Stimulated activated CD8-positive, alpha-beta memory T cell treated with anti-CD3 and anti-CD28 coated beads, Interleukin-7, amount 100 ng/mL, for 1 hour (primary cell): ENCODE measurements around the gene DMAC1.

Experiments
- DNase-seq, 2 donors: peaks; one replicate each; pipeline ENCODE4 v3.0.0-alpha.2; 2020; ENCODE audit warnings: low read depth in 2 of 2

Gene DMAC1

DNA sequence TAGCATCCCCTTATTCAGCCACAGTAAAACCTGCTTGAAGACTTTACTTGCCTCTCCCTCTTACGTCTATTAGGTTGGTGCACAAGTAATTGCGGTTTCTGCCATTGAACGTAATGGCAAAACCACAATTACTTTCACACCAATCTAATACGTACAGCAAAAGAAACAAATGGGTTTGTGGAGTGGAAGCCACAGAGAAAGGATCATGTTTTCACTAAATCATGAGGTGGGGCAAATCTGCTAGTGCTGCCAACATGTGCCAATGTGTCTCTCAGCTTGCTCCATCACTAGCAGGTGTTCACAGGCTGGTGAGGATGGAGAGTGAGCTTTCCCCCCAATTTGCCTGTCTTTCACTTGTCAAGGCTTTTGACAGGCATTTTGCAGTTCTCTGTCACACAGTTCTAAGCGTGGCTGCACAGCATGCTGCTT, 15.9 kb downstream of the DMAC1 start:
- no peak for DNase-seq

DNA sequence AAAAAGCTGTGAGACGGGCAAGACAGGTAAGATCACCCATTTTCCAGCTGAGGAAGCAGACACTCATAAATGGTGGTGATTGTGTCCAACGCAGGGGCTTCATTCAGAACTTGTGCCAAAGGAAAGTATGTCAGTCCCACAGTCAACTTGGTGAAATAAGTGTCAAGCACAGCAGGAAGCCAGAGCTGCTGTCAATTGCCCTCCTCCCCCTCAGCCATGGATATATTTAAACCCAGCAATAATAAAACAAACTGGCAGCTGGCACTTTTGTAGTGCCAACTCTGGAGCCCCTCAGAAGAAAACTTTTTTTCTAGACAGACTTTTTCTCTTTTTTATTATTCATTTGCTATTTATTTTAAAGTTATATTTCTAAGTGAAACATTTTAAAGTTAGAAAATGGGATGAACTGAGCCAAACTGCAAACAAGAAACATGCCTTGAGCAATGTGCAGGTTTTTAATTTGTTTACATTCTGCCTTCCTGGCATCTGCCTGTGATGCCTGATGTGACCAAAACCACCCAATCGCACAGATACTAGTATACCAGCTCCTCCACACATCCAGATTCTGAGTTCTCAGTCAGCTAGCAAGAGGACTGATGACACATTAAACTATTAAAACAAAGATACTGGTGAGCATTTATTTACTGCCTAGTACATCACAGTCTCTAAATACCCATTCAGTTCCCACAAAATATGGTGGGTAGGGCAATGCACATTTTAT, 17.0 kb downstream of the DMAC1 start:
- no peak for DNase-seq

DNA sequence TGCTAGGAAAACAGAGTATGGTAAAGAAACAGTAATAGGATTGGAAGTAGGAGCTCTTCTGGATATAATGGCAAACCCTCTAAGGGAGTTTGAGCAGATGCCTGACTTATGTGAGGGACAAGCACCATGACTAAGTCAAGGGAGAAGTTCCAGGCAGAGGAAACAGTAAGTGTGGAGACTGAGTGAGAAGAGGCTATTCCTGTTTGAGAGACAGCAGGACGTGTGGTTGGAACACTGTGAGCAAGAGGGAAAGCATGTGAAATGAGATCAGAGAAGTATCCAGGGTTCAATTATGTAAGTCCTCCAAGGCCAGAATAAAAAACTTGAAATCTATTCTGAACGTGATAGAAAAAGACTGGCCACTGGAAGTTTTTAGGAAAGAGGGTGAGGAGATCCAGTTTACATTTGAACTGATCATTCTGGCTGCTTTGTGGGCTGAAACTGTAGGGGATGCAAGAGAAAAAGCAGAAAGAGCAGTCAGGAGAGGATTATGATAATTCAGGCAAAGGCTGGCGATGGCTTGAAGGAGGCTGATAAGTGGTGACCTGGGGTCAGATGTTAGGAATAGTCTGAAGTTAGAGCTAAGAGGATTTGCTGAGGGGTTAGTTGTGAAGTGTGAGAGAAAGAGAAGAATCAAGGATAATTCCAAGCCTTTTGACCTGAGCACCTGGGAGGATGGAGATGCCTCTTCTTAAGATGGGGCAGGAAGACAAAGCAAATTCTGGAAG, 19.2 kb downstream of the DMAC1 start:
- DNase-seq, result no peak

DNA sequence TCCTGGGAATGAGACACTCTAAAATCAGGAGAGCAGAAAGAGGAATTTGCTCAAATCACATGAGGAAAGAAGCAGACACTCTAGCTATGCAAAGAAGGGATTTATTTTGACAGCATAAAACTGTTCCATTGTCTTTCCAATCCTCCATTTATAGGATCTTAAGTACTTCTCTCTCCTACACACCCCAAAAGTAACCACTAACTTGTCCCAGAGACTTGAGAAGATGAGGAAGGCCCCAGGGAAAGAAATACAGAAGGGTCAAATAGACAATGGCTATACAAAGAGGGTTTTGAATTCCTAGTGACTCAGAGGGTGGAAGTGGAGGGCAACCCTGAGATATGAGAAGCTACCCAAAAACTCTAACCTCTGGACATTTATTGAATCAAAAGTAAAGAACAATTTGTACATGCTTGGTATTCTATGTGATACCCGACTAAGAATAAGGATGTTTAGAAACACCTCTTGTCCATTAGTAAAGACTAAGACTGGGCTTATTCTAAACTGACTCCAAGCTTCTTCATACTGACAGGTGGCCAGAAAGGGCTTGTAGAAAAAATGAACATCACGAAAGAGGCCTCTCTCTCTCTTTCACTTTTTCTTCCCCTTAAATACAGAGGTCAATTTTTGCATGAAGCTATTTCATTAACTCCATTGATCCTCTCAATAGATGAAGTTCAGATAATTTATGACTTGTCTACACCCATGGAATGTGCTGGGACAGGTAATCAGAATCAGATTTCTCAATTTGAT, 20.6 kb downstream of the DMAC1 start:
- no peak for DNase-seq

DNA sequence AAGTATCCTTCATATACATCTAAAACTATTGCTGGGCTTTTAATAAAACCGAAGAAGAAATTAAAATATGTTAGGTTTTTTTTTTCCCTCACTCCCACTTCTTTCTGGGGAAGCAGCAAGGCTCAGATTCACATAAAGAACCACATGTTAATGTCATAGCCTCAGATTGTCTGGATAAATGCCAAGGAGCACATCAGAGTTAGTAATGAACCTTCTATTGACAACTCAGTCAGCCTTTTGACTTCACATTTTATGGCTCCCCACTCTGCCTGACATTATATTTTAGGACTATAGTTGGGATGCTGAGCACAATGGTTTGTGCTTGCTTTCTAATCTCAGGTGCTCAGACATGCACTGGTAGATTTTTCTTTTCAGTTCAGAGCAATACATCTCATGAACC, 21.8 kb downstream of the DMAC1 start:
- DNase-seq, result no peak

DNA sequence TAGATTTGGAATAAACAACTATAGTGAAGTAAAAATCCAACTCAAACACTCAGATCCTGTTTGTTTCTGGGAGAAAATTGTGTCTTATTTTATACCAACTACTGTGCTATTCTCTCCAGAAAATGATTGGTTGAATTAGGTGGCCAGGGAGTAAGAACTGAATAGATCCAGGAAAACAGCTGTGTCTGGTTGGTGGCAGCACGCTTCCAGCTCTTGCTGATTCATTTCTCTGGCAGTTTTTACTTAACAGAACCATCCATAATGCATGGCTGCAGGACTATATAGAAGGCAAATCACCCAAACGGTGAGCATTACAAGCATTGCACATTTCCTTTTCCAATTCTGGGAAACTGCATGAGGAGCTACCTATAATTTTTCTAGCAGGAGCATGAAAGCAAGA, 29.5 kb downstream of the DMAC1 start:
- DNase-seq, result no peak

DNA sequence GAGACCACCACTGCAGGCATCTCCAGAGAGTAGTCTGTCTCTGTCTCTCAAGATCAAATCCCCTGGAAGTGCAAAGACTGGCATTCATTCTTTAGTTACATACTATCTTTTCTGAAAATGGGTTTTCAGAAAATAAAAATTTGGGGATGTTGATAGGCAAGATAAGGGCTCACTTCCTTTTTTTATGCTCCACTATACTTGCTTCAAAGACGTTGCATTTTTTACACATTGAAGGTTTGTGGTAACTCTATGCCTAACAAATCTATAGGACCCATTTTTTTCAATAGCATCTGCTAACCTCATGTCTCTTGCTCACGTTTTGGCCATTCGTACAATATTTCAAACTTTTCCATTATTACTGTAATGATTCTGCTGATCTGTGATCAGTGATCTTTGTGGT, 37.0 kb downstream of the DMAC1 start:
- no peak for DNase-seq

DNA sequence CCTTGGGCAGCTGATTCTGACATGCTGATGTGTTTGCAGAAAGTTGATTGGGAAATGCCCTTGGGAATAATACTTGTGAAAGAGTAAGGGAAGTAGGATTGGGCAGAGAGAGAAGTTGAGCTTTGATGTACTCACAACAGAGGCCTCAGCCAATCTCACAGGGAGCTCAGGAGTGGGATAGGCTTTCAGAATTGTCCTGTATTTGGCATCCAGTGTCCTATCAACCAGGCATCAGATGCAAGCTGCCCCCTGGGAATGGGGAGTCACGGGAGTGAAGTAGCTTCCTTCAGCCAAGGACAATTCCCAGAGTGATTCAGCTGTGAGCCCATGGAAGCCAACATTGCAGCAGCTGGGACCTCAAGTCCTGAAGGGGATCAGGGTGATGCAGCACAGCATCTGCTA, 39.6 kb downstream of the DMAC1 start:
- DNase-seq, result no peak

DNA sequence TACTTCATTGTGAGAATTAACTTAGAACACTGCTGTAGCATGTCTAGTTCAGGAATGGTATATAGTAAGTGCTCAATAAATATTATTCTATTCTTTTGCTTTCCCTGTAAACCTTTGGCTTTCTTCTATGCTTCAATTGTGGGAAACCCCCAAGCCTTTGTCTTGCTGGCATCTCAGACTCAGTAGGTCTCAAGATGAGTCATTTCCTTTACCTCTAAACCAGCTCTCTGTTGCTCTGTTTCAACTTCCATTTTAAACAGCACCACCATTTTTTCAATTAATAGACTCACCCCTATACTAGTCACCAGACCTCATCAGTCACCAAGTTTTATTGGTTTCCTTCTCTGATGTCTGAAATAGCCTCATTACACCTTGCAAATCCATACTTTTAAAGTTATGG, 43.5 kb downstream of the DMAC1 start:
- DNase-seq, result no peak

DNA sequence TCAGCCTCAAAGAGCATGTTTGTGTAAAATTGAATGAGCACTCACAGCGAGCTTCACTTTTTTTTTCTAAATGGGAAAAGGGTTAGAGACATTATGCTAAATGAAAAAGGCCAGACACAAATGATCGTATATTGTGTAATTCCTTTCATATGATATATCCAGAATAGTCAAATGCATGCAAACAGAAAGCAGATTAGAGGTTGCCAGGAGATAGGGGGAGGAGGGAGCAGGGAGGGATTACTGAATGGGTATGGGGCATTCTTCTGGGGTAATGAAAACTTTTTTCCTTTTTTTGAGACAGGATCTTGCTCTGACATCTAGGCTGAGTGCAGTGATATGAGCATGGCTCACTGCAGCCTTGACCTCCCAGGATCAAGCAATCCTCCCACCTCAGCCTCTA, 47.1 kb downstream of the DMAC1 start:
- DNase-seq, result no peak
